ENCODE data around the gene KLHL3.

DNA sequence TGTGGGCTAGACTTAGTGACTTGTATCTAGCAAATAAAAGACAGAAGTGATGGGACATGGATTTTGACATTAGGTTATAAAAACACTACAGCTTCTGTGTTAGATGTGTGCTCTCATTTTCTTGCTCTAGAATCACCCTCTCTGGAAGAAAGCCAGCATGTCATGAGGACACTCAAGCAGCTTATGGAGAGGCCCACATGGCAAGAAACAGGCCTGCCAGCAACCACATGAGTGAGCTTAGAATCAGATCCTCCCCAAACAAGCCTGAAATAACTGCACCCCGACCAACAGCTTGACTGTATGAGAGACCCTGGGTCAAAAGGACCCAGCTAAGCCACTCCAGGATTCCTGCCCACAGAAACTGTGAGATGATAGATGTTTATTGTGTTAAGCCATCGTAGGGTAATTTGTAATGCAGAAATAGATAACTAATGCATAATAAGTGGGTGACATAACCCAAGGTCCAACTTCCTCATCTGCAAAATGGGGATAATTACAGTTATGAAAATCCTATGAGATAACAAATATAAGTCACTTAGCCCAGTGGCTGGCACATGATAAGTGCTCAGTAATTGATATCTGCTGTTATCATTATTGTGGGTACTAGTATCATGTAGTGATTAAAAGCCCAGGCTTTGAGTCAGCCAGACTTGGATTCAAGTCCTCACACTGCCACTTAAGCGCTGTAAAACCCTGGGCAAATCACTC is 86.5 kb downstream of the KLHL3 start:
- TF ChIP-seq, protein P1, sequence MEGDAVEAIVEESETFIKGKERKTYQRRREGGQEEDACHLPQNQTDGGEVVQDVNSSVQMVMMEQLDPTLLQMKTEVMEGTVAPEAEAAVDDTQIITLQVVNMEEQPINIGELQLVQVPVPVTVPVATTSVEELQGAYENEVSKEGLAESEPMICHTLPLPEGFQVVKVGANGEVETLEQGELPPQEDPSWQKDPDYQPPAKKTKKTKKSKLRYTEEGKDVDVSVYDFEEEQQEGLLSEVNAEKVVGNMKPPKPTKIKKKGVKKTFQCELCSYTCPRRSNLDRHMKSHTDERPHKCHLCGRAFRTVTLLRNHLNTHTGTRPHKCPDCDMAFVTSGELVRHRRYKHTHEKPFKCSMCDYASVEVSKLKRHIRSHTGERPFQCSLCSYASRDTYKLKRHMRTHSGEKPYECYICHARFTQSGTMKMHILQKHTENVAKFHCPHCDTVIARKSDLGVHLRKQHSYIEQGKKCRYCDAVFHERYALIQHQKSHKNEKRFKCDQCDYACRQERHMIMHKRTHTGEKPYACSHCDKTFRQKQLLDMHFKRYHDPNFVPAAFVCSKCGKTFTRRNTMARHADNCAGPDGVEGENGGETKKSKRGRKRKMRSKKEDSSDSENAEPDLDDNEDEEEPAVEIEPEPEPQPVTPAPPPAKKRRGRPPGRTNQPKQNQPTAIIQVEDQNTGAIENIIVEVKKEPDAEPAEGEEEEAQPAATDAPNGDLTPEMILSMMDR (IDR thresholded peaks at IDR 0.05; ENCODE audit: low read length) = no peak
- no peak for TF ChIP-seq EZH2 (IDR thresholded peaks at IDR 0.05; ENCODE audit: borderline replicate concordance, low read length)

Measured in OCI-LY1 (cell line).